Medulla oblongata (tissue), 1 donor: ENCODE results near the gene STOML1.
"Not testable (repeated sequence)": the region's sequence is repeated elsewhere in the genome, so short reads cannot be mapped to it uniquely, and the experiment has no call there.

Experiments used
- DNase-seq: peaks from one replicate; pipeline ENCODE4 v3.0.0-alpha.2; 2015; ENCODE audit errors: extremely low spot score

Gene STOML1

DNA sequence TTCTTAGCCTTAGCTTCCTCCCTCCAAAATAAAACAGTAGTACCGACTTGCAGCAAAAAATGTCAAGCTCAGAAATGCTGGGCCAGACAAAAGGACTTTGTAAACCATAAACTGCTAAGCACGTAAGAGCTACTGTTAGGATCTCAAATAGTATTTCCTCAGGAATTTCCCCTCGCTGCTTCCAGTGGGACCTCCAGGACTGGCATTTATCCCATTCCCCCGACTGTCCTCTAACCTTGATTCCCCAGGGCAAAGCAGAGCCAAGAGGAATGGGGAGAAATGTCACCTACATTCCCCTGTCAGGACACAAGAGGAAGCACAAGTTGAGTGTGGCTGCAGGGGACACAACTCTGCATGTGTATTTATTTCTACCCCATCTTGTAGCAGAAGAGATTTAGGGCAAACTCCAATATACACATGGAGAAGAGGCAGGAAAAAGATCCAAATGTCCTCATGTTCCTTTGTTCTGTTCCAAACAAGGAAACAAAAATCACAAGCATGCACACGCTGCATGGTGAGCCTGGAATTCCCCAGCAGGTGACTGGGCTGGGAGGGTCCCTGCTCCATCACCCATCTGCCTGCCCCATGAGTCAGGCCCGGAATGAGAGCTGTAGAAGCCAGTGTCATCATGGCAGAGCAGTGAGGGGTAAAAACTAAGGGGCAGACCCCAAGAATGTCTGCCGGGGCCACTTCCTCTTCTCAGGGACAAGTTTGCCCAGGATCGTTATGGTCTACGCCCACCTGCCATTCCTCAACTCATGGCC, 4.2 kb downstream of the STOML1 start:
- no peak for DNase-seq

DNA sequence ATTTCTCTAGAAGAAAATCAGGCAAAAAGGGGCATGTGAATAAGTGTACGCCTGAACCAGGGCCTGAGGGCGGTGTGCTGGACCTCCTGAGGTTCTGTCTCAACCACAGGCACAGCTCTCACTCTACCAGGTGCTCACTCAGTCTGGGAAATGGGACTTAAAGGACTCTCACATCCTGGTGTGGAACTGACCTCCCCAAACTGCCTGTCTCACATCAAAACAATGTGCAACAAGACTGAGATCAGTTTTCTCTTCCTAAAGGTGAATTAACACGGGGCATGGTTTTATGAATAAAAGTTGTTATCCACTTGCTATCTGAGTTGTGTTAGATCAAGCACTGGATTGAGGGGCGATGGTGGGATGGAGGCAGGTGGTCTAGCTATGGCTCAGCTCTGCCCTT, 4.8 kb downstream of the STOML1 start:
- no peak for DNase-seq

DNA sequence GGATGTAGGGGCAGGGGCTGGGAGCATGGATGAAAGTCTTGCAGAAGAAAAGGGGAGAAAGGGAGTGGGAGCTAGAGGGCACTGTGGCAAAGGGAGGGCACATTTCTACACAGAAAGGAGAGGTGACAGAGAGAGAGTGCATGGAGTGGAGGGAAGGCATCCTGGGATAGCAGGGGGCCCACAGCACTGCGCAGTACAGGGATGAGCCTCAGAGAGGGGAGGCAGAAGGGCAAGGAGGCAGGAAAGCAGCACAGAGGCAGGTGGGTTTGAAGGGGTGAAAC, 5.4 kb downstream of the STOML1 start:
- no peak for DNase-seq

DNA sequence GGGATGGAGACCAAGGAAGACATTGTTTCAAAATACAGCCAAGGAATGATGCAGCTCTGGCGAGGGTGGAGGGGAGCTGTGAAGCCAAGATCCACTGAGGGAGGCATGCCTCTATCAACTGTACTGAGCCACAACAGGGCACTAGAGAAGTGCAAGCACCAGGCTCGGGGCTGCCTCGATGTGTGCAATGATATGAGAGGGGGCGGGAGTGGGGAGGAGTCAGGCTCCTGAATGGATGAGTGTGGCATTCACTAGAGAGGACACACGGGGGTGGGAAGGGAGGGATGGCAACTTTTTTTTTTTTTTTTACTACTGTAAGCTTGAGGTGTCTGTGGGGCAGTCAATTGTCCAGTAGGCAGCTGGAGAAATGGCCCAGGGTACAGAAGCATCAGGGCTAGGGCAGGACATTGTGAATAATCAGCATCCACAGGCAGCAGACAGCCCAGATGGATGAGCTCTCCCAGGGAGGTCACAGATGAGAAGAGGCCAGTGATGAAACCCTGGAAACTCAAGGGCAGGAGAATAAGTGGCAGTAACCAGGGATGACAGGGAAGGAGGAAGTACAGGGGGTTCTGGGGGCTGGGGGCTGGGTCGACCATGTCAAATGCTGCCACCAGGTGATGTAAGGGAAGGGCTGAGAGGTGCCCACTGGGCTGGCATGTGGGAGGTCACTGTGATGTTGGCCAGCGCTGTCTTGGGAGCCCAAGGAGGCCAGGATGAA, 5.9 kb downstream of the STOML1 start:
- no peak for DNase-seq

DNA sequence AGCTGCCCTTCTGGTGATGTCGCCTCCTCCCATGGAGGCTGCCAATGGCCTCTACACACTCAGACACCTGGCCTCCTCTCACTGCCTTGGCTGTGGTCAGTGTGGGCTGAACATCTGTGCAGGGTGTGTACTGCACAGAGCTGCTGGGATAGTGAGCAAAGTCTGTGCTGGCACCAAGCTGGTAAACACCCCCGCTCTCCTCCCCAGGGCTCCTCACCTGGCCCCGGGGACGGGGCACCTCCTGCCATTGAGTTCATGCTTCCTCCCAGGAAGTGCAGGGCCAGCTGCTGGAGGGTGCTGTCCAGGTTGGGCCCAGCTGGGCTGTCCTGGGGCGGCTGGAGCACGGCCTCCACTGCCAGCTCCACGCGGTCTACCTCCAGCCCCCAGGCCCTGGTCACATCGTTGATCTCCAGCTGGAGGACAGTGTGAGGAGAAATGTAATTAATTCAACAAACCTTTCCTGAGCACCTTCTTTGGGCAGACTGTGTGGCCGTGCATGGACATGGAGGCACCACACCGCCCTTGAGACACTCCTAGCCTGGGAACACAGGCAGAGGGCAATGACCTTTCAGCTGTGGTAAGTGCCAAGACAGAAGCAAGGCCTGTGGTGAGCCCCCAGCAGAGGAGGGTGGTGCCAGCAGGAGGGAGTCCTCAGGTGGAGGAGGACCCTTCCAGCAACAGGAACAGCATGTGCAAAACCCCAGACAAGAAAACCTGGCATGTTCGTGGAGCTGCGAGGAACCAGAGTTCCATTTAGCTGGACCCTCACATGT, 6.8 kb downstream of the STOML1 start:
- DNase-seq = no peak

DNA sequence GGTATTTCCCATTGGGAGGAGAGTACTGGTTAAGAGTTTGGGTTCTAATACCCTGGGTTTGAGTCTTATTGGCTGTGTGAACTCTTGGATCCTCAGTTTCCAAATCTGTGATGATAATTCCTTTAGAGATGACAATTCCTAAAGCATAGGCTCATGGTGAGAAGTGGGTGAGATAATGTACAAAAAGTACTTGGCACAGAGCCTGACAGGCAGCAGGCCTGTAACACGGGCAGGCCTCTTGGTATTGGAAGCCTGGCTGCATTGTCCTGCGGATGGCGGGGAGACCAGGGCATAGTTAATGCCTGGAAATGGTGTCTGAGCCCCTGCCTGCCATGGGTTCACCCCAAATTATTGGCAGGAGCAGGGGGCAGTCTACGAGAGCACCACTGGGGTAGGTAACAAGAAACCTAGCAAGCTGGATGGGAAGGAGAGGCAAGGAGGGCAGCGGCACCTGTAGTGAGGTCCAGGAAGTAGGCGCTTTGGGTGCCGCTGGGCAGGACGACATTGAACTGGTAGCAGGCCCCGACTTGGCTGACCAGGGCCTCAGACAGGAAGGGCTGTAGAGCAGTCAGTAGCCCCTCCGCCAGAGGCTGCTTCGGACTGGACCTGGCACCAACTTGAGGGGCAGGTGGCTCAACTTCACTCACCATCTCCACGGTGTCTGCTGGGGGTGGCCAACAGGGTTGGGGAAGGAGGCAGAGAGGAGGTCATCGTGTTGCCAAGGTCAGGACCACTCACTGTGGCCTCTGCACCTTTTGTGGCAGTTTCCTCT, 7.7 kb downstream of the STOML1 start:
- DNase-seq = no peak

DNA sequence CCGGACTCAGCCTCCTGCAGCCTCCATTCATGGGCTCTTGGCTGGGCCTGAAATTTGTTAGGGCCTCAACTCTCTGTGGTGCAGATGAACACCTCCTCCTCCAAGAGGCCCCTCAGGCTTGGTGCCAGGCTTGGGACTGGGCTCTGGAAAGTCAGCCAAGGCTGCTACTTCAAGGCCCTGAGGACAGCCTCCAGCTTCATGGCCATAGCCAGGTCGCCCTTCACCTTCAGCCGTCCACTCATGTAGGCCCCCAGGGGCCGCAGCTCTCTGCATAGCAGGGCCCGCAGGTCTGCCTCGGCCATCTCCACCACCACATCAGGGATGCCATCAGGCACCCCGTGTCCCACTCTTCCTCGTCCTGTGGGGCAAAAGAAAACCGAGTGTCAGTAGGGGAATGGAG, 8.3 kb downstream of the STOML1 start:
- no peak for DNase-seq

DNA sequence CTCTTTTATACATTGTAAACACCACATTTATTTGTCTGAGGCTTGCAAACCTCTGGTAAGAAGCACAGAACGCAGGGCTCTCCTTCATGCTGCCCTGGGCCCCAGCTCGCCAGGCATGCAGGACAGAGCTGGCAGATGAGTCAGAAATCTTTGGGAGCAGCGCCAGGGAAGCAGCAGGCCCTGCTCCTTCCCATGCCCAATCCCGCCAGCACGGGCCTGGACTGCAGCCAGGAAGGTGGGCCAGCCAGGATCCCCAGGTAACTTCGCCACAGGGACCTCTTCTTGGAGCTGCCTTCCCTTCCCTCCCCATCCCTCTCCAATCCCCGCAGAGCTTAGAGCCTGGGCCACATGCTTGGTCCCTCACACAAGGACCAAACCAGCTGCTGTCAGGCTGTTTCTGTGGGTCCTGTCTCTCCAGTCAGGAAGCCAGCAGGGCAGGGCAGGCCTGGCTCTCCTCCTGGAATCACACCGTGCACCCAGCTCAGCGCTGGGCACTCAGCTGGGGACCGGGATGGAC, 8.8 kb downstream of the STOML1 start:
- no peak for DNase-seq

DNA sequence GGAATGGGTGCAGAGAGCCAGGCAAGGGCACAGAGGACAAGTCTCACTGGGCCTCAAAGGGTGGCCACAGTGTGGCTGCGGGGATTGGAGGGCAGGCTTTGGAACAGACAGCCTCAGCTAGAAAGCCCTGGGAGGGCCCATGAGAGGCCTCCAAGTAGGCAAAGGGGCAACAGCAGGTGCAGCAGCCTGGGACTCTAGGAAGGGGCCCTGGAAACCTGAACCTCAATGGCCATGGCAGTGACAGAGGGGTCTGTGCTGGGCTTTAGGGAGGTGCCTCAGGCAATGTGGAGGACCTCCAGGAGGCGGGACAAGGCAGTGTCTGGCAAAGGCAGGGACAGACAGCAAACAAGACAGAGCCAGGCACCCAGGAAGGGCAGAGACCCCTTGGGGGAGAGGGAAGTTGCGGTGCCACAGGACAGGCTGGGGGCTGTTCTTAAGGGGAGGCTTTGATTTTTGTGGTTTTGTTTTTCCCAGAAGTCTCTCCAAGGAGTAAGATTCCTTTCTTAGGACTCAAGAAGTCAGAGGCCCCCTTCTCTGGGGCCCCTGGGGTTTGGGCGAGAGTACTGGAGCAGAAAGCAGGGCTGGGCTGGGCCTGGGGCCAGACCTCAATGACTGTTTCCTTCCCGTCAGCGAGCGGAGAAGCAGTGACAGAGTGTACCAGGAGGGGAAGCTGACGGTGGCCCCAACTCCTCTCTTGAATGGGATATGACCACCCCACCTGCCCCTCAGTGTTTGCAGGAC, 9.7 kb downstream of the STOML1 start:
- DNase-seq = peak; percentile 78

DNA sequence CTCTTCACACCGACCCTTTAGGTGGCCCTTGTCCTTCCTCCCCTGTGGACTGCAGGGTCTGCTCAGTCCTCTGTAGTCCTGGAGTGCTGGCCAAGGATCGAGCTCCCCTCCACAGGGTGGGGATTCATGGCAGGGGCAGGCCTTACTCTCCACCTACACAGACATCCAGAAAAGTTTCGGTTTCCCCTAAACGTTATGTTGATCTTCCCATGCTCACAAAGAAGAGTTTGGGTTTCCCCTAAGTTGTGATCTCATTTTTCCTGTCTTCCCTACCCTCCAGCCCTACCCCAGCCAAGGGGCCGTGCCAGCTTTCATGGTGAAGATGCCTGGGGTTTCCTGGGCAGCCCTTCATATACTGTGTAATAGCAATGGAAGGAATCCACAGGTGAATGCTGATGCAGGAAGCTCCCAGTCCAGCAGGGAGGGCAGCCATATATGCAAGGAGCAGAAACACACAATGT, 10.3 kb downstream of the STOML1 start:
- no peak for DNase-seq

DNA sequence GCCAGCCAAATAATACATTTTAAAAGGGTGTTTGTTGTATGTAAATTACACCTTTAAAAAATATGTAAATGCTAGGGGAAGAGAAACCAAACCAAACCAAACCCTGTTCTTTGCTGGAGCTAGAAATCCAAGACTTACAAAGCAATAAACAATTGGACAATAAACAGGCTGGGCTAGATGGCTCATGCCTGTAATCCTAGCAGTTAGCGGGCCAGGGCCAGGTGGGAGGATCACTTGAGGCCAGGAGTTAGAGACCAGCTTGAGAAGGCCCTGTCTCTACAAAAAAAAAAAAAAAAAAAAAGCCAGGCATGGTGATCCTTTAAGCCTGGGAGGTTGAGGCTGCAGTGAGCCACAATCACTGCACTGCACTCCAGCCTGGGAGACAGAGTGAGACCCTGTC, 12.5 kb downstream of the STOML1 start:
- DNase-seq = no peak

DNA sequence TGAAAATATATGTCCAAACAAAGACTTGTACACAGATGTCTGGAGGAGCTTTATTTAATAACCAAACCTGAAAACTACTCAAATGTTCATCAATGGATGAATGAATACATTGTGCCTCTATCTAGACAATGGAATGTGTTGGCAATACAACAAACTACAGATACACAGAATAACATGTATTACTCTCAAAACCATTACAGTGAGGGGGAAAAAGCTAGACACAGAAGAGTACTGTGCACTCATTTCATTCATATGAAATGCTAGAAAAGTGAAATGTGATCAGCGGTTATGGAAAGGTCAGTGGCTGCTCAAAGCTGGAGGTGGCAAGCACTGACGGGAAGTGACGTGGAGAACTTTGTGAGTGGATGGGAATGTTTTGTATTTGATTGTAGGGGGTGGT, 13.2 kb downstream of the STOML1 start:
- no peak for DNase-seq

DNA sequence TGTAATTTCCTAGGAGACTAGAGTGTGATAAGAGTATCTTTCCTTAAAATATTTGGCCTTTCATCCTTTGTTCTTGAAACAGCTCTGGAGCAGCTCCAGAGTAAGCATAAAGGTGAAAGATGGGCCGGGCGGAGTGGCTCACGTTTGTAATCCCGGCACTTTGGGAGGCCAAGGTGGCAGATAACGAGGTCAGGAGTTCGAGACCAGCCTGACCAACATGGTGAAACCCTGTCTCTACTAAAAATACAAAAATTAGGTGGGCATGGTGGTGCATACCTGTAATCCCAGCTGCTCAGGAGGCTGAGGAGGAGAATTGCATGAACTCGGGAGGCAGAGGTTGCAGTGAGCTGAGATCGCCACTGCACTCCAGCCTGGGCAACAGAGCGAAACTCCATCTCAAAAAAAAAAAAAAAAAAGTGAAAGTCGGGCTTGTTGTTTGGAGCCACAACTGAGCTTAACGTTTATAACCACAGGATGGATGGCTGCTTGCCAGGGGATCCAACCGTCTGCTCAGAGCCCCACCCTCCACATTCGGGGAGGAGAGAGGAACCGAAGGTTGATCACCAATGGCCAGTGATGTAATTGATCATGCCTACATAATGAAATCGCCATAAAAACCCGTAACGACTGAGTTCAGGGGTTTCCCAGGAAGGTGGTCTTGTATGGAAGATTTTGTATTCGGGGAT, 16.5 kb downstream of the STOML1 start:
- not testable (repeated sequence) for DNase-seq

DNA sequence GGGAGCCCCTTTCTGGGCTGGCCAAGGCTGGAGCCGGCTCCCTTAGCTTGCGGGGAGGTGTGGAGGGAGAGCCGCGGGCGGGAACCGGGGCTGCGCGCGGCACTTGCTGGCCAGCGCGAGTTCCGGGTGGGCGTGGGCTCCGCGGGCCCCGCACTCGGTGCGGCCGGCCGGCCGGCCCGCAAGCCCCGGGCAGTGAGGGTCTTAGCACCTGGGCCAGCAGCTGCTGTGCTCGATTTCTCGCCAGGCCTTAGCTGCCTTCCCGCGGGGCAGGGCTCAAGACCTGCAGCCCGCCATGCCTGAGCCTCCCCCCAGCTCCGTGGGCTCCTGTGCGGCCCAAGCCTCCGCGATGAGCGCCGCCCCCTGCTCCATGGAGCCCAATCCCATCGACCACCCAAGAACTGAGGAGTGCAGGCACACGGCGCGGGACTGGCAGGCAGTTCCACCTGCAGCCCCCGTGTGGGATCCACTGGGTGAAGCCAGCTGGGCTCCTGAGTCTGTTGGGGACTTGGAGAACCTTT, 18.4 kb downstream of the STOML1 start:
- DNase-seq = not testable (repeated sequence)

DNA sequence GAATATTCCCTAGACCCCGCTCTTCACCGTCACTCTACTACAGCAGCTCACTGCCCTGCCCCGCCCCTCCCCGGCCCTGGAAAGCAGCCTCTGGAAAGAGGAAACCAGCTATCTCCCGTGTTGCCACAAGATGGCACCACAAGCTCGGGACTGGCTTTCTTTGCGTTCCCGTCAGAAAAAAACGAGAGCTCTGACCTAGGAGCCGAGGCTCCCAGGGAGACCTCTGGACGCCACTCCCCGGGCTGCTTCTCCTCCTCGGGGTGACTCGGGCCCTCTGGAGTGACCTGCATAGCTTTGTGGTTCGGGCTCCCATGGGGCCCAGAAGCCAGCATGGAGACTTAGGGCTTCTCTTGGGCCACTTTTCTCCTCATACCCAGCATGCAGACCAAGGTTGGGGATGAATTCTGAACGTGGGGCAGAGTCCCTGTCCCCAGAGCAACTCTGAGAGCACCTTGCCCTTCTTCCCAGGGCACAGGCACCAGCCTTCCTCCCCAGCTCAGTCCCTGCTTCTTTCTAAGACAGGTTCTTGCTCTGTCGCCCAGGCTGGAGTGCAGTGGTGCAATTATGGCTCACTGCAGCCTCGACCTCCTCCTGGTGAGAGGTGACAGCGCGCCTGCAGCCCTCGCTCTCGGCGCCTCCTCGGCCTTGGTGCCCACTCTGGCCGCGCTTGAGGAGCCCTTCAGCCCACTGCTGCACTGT, 19.0 kb downstream of the STOML1 start:
- peak; percentile 91 for DNase-seq

DNA sequence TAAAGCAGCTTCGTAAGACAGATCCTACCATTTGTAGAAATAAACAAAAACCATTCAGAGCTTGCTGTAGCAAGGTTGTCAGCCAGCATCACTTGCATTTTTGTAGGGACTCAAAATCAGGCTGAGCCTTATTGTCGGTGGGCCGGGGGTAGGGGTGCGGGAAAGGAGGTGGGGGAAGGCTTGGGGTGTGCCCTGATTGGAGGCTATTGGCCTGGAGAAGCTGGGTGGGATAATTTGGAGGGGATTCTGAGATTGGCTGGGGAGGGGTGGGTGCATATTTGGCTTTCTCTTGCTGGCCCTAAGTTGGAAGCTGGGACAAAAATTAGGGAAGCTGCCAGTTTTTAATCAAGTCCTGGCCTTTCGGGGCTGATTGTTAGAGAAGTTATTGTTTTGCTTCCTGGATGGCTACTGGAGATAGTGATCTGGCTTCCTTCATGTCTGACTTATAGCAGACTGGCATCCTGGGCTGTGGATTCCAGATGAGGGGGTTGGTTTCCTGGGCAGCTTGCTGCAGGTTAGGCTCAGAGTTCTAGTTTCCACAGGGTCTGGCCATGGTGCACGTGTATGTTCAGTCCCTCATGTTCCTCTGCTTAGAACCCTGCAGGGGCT, 22.8 kb downstream of the STOML1 start:
- DNase-seq = no peak

DNA sequence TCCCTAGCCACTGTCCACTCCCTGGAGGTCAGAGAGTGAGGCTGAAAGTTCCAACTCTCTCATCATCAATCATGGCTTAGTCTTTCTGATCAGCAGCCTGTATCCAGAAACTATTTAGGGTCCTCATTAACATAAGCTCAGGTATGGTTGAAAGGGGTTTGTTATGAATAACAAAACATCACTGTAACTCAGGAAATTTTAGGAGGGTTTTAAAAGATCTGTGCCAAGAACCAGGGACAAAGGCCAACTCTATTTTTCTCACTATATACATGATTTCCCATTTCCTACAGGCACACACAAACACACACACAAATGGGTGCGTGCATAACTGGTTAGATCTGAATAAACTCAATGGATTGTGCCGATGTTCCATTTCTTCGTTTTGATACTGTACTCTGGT, 23.6 kb downstream of the STOML1 start:
- no peak for DNase-seq

DNA sequence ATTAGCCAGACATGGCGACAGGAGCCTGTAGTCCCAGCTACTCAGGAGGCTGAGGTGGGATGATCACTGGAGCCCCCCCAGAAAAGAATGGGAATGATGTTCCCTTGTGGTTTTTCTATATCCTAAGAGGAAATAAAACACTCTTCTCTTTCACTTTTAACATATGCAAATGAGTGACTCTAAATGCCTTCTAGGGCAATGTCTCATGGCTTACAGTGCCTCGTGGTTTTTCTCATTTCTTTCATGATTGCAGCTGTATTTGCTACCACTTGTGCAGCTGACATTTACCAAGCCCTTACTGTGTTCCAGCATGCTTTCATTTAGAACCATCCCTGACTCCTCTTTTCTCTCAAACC, 26.4 kb downstream of the STOML1 start:
- DNase-seq = no peak

DNA sequence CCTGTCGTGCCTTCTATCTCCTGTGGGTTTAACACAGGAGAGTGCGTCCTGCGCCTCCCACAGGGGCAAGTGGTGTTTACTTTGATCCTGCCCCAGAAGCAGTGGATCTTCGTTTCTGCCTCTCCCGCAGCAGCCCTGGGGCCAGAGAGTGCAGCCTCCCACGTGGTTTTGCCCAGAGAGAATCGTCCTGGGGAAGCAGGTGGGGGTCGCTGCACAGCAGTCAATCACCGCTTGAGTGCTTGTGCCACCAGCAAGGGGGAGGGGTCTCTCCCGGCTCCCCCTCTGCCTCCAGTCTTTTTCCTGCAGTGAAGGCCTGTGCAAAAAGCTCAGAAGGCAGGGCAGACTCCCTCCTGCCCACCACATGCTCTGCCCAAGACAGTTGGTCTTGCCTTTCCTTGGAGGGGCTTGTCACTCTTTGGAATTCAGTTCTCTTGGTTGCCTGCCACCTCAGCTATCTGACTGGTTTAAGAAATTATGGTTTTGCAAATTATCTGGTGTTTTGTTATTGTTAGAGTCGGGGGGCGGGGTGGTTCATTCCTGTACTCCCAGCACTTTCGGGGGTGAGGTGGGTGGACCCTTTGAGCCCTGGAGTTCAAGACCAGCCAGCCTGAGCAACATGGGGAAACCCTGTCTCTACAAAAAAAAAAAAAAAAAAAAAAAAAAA, 26.9 kb downstream of the STOML1 start:
- no peak for DNase-seq
